Fibroblast of skin of abdomen (primary cell): ENCODE measurements around the gene RHO.

ENCODE experiments used
- DNase-seq: peaks from one replicate; pipeline ENCODE4 v3.0.0-alpha.2; 2013

Gene RHO

GRCh38 chr3:129582799-129583198, 54.4 kb downstream of the RHO start:
- DNase-seq: no peak

- no peak for DNase-seq
Measured at GRCh38 chr3:129583289-129583688, 54.9 kb downstream of the RHO start.

- DNase-seq: no peak
Measured at GRCh38 chr3:129584631-129585030, 56.2 kb downstream of the RHO start.
